ENCODE data around the gene FLRT1.

Gene FLRT1

GRCh38 chr11:64034411-64034811 is 1.3 kb upstream of the FLRT1 start:
- no peak overlapping the region for H3K4me3 ChIP-seq (ENCODE audit: low read length)

GRCh38 chr11:64035081-64035524 is 628 bp upstream of the FLRT1 start:
- DNase-seq (ENCODE audit: low read depth): no peak
- peak overlapping the region; percentile 10 for H3K4me3 ChIP-seq (ENCODE audit: low read length)
- TF ChIP-seq CTCF (conservative IDR thresholded peaks at IDR 0.05; ENCODE audit: low read depth, low read length): no peak

More at GRCh38 chr11:64034411-64034811, 1.3 kb upstream of the FLRT1 start:
- no peak for DNase-seq (ENCODE audit: low read depth)
- no peak for TF ChIP-seq CTCF (conservative IDR thresholded peaks at IDR 0.05; ENCODE audit: low read depth, low read length)

- DNase-seq (ENCODE audit: low read depth): no peak
- H3K4me3 ChIP-seq (ENCODE audit: low read length): peak overlapping the region; percentile 25
- TF ChIP-seq CTCF (conservative IDR thresholded peaks at IDR 0.05; ENCODE audit: low read depth, low read length): no peak
Measured at GRCh38 chr11:64036087-64037026, 626 bp downstream of the FLRT1 start.

- DNase-seq (ENCODE audit: low read depth): no peak
- TF ChIP-seq CTCF (conservative IDR thresholded peaks at IDR 0.05; ENCODE audit: low read depth, low read length): no peak
- peak overlapping the region; percentile 25 for H3K4me3 ChIP-seq (ENCODE audit: low read length)
Measured at GRCh38 chr11:64037027-64037634, 1.4 kb downstream of the FLRT1 start.

- no peak for DNase-seq (ENCODE audit: low read depth)
- TF ChIP-seq CTCF (conservative IDR thresholded peaks at IDR 0.05; ENCODE audit: low read depth, low read length): no peak
- no peak overlapping the region for H3K4me3 ChIP-seq (ENCODE audit: low read length)
Measured at GRCh38 chr11:64038500-64038899, 2.8 kb downstream of the FLRT1 start.

GRCh38 chr11:64039012-64039665 is 3.4 kb downstream of the FLRT1 start:
- H3K4me3 ChIP-seq (ENCODE audit: low read length): no peak overlapping the region
- TF ChIP-seq CTCF (conservative IDR thresholded peaks at IDR 0.05; ENCODE audit: low read depth, low read length): no peak
- no peak for DNase-seq (ENCODE audit: low read depth)

Data from retinal pigment epithelial cell (primary cell).